HG02759 (cell line): ENCODE measurements around the gene WIPF2.

Experiments
- ATAC-seq: cut with Tn5 transposase; IDR thresholded peaks from one replicate; pipeline ENCODE4 v1.9.1; 2021; ENCODE audit warnings: mild to moderate bottlenecking, moderate library complexity; ENCODE audit not compliant: unreplicated experiment

WIPF2 gene, protein sequence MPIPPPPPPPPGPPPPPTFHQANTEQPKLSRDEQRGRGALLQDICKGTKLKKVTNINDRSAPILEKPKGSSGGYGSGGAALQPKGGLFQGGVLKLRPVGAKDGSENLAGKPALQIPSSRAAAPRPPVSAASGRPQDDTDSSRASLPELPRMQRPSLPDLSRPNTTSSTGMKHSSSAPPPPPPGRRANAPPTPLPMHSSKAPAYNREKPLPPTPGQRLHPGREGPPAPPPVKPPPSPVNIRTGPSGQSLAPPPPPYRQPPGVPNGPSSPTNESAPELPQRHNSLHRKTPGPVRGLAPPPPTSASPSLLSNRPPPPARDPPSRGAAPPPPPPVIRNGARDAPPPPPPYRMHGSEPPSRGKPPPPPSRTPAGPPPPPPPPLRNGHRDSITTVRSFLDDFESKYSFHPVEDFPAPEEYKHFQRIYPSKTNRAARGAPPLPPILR

DNA sequence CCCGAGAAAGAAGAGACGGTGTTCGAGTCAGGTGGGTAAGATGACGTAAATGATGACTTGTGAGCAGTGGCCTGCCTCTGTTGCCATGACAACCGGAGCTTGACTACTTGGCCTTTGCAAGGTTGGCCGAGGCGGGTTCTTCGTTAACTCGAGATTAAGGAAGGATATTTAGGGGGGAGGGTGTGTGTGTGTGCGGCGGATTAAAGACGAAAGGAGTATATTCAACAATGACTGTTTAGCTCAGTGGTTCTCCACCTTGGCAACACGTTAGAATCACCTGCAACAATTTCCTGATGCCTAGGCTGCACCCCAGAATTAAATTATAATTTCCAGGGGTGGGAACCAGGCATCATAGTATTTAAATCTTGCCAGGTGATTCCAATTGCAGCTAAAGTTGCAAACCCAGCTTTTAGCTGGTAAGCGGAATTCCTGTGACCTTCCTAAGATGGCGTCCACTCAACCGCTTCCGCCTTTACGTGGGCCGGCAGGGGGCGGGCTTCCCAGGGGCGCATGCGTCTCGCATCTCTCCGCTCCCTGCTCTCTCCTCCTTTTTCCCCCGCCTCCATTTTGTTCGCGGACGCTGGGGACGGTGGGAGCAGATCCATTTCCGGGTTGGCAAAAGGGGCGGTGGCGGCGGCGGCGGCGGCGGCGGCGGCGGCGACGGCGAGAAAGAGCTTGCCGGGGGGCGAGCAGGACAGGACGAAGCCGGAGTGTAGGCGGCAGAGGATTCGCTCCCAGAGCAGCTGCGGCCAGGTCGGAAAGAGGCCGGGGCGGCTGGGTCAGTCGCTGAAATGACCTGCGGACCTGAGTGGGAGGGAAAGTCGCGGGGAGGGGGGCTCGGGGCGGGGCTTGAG, at the start of gene WIPF2:
TSS of gene WIPF2 (plus strand) at position 565 of the 854 bp plus-strand sequence. CDS start 37,156 bp downstream, outside the sequence.
- peak; percentile 92 for ATAC-seq

- no peak for ATAC-seq
Observed at GRCh38 chr17:40170325-40170724, 48.8 kb upstream of the WIPF2 start.

DNA sequence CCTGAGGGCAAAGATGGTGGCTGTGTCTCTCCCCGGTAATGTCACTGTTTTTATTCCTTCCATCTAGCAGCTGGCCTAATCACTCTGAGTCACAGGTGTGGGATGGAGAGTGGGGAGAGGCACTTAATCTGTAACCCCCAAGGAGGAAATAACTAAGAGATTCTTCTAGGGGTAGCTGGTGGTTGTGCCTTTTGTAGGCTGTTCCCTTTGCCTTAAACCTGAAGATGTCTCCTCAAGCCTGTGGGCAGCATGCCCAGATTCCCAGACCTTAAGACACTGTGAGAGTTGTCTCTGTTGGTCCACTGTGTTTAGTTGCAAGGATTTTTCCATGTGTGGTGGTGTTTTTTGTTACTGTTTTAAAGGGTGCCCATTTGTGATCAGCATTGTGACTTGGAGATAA, 47.4 kb upstream of the WIPF2 start:
- no peak for ATAC-seq

- no peak for ATAC-seq
Observed at GRCh38 chr17:40173091-40173777, 45.9 kb upstream of the WIPF2 start.

GRCh38 chr17:40173778-40174135, 45.3 kb upstream of the WIPF2 start:
- no peak for ATAC-seq

- ATAC-seq = no peak
Observed at GRCh38 chr17:40174514-40174913, 44.6 kb upstream of the WIPF2 start.

- ATAC-seq = no peak
Observed at GRCh38 chr17:40175928-40176753, 43.0 kb upstream of the WIPF2 start.

GRCh38 chr17:40176754-40177110, 42.4 kb upstream of the WIPF2 start:
- ATAC-seq = no peak

- peak; percentile 62 for ATAC-seq
Observed at GRCh38 chr17:40177275-40177874, 41.7 kb upstream of the WIPF2 start, which contains the start of gene RAPGEFL1. Gene RAPGEFL1, plus strand, starts transcription at chr17:40177470. Its CDS starts 392 bp downstream, at chr17:40177862.

DNA sequence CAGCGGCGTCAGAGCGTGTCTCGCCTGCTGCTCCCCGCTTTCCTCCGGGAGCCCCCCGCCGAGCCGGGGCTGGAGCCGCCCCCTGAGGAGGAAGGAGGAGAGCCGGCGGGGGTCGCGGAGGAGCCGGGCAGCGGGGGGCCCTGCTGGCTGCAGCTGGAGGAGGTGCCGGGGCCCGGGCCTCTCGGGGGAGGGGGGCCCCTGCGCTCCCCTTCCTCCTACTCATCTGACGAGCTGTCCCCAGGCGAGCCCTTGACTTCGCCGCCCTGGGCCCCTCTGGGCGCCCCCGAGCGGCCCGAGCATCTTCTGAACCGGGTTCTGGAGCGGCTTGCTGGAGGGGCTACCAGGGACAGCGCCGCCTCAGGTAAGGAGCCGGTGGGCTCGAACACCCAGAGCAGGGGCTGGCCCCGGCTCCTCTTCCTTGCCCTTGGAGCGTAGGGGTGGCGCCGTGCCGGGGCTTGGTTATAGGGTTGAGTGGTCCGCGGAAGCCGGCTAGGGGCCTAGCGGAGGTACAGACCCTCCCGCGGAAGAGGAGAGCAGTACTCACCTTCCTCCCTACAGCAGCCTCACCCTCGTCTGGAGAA, 41.0 kb upstream of the WIPF2 start:
- no peak for ATAC-seq

DNA sequence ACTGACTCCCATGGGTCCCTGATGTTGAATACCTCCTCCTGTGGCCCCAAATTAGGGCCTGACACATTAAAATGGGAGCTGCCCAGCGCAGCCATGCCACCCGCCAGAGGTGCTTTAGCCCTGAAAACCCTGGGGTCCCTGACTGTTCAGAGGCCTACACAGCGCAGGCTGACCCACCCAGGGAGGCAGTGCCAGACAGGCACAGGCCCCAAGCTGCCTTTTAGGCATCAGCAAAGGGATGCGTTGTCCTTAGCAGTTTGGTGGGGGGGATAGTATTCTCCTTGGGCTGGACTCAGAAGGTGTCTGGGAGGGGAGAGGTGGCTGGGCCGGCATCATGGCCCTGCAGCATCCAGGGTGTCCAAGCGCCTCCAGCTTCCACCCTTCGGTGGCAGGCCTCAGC, 40.4 kb upstream of the WIPF2 start:
- no peak for ATAC-seq

GRCh38 chr17:40179923-40180659, 39.0 kb upstream of the WIPF2 start:
- no peak for ATAC-seq

GRCh38 chr17:40180694-40181093, 38.4 kb upstream of the WIPF2 start:
- no peak for ATAC-seq

DNA sequence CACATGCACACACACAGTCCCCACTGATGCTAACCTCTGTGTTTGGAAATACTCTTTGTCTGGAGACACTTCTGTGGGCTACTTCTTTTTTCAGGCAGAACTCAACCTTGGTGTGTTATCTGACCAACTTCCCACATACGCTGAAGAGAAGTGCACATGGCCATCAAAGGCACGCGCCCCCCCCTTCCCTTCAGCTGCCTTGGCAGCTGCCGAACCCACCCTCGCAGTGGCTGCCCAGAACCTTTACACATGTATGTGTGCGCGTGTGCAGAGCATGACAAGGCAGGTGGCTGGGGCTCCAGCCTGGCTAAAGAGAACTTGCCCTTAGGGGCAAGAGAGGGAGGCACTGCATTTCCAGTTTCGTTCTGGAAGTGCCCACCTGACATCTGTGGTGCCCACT, 37.9 kb upstream of the WIPF2 start:
- no peak for ATAC-seq

DNA sequence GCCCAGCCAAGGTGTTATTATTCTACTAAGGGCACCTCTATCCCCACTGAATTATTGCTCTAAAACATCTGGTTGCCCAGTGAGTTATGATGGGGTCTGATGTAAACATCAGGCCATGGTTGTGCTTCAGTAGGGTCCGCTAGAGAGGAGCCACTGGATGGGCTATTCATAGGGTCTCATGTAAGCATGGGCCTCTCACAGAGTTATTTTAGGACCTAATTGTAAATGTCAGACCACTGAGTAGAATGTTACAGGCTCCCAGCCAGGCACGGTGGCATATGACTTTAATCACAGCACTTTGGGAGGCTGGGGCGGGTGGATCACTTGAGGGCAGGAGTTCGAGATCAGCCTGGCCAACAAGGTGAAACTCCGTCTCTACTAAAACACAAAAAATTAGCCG, 36.5 kb upstream of the WIPF2 start:
- ATAC-seq = no peak

DNA sequence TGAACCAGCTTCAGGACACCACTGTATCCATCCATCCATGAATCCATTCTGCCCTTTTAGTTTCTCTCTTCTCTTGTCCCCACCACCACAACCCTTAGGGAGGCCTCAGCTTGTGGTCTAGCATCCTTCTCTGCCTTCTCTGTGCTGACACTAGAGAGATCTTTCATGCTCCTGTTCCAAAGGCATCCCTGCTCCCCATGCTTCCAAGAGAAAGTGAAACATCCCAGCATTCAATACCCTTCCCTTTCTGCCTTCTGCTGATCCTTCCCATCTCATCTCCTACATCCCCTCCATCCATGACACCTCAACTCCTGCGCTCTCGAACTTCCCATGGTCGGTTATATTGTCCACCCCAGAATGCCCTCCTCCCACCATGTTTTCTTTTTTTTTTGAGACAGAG, 31.9 kb upstream of the WIPF2 start:
- ATAC-seq = no peak

DNA sequence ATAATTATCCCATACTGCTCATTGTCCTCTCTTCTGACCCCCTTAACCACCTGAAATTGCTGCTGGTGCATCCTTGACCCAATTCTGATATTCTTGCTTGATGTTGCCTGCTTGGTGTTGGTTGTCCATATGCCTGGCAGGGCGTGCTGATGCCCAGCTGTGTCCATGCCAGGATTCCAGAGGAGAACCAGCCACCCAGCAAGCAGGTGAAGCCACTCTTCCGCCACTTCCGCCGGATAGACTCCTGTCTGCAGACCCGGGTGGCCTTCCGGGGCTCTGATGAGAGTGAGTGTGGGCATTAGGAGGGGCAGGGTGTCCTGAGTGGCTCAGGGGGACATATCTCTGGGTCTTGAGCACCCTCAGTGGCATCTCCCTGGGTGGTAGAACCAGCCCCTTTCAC, 30.4 kb upstream of the WIPF2 start:
- no peak for ATAC-seq

GRCh38 chr17:40190197-40191021, 28.7 kb upstream of the WIPF2 start:
- no peak for ATAC-seq
